ENCODE measurements around the gene DNAJC25.
"Not testable (repeated sequence)": the region's sequence is repeated elsewhere in the genome, so short reads cannot be mapped to it uniquely, and the experiment has no call there.

DNAJC25 gene

DNA sequence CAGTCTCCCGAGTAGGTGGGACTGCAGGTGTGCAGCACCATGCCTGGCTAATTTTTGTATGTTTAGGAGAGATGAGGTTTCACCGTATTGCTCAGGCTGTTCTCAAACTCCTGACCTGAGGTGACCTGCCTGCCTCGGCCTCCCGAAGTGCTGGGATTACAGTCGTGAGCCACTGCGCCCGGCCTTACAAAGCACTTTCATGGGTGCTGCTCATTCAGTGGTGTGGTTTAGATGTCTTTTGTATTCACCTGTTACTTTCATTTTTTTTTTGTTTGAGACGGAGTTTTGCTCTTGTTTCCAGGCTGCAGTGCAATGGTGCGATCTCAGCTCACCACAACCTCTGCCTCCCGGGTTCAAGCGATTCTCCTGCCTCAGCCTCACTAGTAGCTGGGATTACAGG, 37.5 kb downstream of the DNAJC25 start:
- DNase-seq: not testable (repeated sequence)

GRCh38 chr9:111674319-111674718, 43.2 kb downstream of the DNAJC25 start:
- DNase-seq: no peak

DNA sequence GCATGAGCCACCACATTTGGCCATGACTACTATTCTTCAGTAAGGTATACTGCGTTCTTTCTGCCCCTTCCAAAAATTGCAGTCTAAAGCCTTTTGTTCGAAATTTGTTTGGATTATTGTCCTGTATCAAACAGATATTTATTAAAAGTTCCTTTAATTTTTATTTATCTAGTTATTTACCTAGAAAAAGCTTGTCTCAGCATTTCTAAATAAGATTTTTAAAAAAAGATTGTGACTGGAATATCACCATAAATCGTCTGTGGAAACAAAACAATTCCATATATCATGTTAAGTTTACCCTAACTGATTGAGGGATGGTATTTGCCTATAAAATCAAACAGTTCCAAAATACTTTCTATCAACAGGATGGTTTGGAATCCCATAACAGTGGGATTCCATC, 45.0 kb downstream of the DNAJC25 start:
- no peak for DNase-seq

- no peak for DNase-seq
Observed at GRCh38 chr9:111678293-111678692, 47.2 kb downstream of the DNAJC25 start.

DNA sequence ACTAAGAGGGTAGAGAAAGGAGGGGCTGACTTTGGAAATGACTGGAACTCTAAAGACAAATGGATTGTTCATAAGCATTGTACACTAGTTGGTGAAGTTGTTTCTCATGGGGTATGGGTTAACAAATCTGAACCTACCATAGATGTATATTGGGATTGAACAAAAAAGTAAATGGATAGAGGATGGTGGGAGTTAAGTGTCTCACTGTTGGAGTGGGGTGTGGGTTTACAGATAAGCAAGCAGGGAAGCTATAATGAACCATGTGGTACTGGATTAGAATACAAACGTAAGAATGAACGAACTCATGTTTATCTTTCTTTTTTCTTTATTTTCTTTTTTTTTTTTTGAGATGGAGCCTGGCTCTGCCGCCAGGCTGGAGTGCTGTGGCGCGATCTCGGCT, 48.1 kb downstream of the DNAJC25 start:
- DNase-seq: no peak

DNA sequence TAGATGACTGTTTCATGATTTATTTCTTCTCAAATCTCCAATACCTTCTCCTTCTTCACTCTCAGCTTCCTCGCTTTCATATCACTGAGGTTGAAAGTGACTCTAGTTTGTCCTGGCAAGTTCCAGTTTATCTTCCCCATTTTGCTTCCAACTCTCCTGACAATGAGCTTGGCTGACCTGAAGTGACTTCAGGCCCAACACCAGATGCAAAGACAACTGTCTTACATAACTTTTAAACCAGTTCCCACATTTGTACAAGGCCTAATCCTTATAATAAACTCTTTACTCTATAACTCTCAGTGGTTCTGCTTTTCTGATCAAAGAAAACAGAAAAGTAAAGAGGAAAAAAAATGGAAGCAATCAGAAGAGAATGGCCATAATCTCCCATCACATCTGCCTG, 52.3 kb downstream of the DNAJC25 start:
- DNase-seq: no peak

DNA sequence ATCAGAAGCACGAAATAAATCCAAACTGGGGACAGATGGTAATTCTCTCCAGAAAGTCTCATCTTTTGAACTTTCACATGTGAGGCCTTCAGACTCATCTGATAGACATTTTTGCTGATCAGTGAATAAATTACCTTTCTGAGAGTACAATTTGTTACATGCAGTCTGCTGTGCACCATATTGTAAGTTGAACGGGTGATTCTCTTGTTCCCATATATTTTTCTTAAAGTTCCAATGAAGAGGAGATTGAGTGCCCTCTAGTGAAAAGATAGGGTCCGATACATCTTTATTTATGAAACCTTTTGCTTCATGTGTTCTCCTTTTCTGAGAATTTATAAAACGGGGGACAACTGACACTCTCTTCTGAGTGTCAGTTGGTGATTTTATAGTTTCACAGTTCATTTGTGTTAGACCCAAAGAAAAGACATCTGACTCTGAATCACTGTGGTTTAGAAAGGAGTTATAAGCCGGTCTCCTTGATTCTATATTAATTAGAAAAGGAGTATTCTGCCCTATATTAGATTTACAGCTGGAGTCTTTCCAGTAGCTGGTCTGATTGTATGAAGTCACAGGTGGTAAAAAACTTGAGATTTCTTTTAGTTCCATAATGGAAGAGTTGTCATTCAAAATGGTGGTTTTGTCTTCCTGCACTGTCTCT, 60.7 kb downstream of the DNAJC25 start:
- DNase-seq: no peak

DNA sequence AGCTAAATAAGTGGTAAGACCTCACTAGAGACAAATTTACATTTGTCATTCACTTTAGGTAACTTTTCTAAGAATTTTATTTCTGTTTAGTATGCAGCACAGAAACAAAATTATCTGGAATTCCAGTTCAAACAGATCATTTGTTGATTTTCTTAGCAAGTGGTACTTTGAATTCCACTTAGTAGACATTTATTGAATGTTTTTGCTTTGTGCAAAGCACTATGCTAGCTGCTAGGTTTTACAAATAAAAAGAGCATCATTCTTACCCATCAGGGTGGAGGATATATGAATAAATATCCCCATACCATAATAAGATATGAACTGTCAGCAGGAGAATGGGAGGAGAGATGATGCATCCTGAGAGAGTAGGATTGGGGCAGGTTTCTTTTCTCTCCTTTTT, 65.7 kb downstream of the DNAJC25 start:
- no peak for DNase-seq

GRCh38 chr9:111700776-111701175, 69.6 kb downstream of the DNAJC25 start:
- no peak for DNase-seq

All from stimulated activated CD4-positive, alpha-beta T cell treated with anti-CD3 and anti-CD28 coated beads, Interleukin-2, amount 100 ng/mL, for 48 hours (primary cell).